ENCODE measurements around the gene FXYD4. TPM values are rescaled to one million over a fixed set of nuclear protein-coding genes. Genes with fewer than 3 reads are reported as not detected.

Gene FXYD4
- total RNA-seq, 1 experiment from 2014 or later: not detected

GRCh38 chr10:43376046-43376635 is 4.7 kb downstream of the FXYD4 start:
- DNase-seq (no peak), ATAC-seq (no peak)
- Histone ChIP-seq H3K36me3 (ENCODE audit: low read depth, low read length) (no peaks in the 10 kb centered on the region), H3K27me3 (ENCODE audit: low read length) (no peaks in the 10 kb centered on the region), H3K4me2 (ENCODE audit: low read length) (no peak overlapping the region), H3K9me2 (replicated peaks; ENCODE audit: low read length) (no peaks in the 10 kb centered on the region), H3K4me3 (ENCODE audit: low read length) (no peak overlapping the region), H3K9ac (ENCODE audit: low read length) (no peak overlapping the region), H3K9me3 (ENCODE audit: low read length) (no peaks in the 10 kb centered on the region), H3K27ac (ENCODE audit: low read length) (no peak overlapping the region), H4K20me1 (ENCODE audit: low read length) (no peaks in the 10 kb centered on the region), H3F3A (ENCODE audit: low read length, unreplicated experiment) (no peaks in the 10 kb centered on the region), H3K4me1 (ENCODE audit: insufficient read depth, low read length) (no peaks in the 10 kb centered on the region), H2AFZ (ENCODE audit: low read length) (no peak overlapping the region), H3K79me2 (ENCODE audit: low read length) (no peaks in the 10 kb centered on the region)
- BruUV-seq (replicated peaks): no TSS peak
- intact Hi-C loops (cut with micrococcal nuclease): no loop called here
- POLR2A ChIA-PET (ENCODE audit: unreplicated experiment): no interaction called here
- CTCF ChIA-PET: no interaction called here
- TF ChIP-seq EZH2 (IDR thresholded peaks at IDR 0.05; ENCODE audit: low read length, unreplicated experiment) (no peak), EZH2phosphoT487 (IDR thresholded peaks at IDR 0.05; ENCODE audit: borderline replicate concordance, low read length) (no peak)
- TF ChIP-seq, protein P1, sequence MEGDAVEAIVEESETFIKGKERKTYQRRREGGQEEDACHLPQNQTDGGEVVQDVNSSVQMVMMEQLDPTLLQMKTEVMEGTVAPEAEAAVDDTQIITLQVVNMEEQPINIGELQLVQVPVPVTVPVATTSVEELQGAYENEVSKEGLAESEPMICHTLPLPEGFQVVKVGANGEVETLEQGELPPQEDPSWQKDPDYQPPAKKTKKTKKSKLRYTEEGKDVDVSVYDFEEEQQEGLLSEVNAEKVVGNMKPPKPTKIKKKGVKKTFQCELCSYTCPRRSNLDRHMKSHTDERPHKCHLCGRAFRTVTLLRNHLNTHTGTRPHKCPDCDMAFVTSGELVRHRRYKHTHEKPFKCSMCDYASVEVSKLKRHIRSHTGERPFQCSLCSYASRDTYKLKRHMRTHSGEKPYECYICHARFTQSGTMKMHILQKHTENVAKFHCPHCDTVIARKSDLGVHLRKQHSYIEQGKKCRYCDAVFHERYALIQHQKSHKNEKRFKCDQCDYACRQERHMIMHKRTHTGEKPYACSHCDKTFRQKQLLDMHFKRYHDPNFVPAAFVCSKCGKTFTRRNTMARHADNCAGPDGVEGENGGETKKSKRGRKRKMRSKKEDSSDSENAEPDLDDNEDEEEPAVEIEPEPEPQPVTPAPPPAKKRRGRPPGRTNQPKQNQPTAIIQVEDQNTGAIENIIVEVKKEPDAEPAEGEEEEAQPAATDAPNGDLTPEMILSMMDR (conservative IDR thresholded peaks at IDR 0.05; ENCODE audit: low read depth, low read length): no peak

DNA sequence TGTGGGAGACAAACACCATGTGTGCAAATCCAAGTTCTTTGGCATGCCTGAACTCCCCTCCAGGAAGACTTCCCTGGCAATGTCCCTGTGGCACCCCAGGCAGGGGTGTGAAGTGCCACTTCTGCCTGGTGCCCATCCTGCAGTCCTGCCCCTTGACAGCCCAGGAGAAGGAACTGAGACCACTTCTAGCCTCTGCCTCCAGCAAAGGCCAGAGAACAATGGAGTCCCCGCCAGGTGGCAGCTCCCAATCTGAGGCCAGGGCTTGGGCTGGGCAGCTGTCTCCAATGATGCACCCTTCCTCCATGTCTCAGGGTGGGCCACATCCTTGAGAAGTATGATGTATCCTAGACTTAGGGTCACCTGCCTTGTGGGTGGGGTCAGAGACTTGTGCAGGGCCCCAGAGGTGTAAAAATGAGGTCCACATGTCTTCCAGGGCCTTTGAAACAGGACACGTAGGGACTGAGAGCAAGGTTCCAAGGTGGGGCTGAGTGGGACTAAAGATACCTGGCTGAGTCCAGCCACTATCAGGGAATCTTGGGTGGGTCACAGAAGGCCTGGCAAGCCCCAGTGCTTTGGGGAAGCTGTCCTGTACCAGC is 5.5 kb downstream of the FXYD4 start:
- no peaks in the 10 kb centered on the region for H3K27me3 ChIP-seq (ENCODE audit: low read length)
- H3K9me2 ChIP-seq (replicated peaks; ENCODE audit: low read length): no peaks in the 10 kb centered on the region
- ChIA-PET CTCF (no interaction called here), POLR2A (ENCODE audit: unreplicated experiment) (no interaction called here)
- no peaks in the 10 kb centered on the region for H3K4me1 ChIP-seq (ENCODE audit: insufficient read depth, low read length)
- DNase-seq (no peak), ATAC-seq (no peak)
- H2AFZ ChIP-seq (ENCODE audit: low read length): no peak overlapping the region
- H3K79me2 ChIP-seq (ENCODE audit: low read length): no peaks in the 10 kb centered on the region
- no TSS peak for BruUV-seq (replicated peaks)
- H3K9me3 ChIP-seq (ENCODE audit: low read length): no peaks in the 10 kb centered on the region
- TF ChIP-seq EZH2 (IDR thresholded peaks at IDR 0.05; ENCODE audit: low read length, unreplicated experiment) (no peak), EZH2phosphoT487 (IDR thresholded peaks at IDR 0.05; ENCODE audit: borderline replicate concordance, low read length) (no peak)
- TF ChIP-seq, protein P1 (conservative IDR thresholded peaks at IDR 0.05; ENCODE audit: low read depth, low read length): no peak
- H3K36me3 ChIP-seq (ENCODE audit: low read depth, low read length): no peaks in the 10 kb centered on the region
- H3K9ac ChIP-seq (ENCODE audit: low read length): no peak overlapping the region
- H3K27ac ChIP-seq (ENCODE audit: low read length): no peak overlapping the region
- no peak overlapping the region for H3K4me2 ChIP-seq (ENCODE audit: low read length)
- intact Hi-C loops (cut with micrococcal nuclease): no loop called here
- H3K4me3 ChIP-seq (ENCODE audit: low read length): no peak overlapping the region
- H4K20me1 ChIP-seq (ENCODE audit: low read length): no peaks in the 10 kb centered on the region
- H3F3A ChIP-seq (ENCODE audit: low read length, unreplicated experiment): no peaks in the 10 kb centered on the region

GRCh38 chr10:43377424-43377883 is 6.0 kb downstream of the FXYD4 start:
- no peaks in the 10 kb centered on the region for H3K27me3 ChIP-seq (ENCODE audit: low read length)
- H3K9me2 ChIP-seq (replicated peaks; ENCODE audit: low read length): no peaks in the 10 kb centered on the region
- H3K27ac ChIP-seq (ENCODE audit: low read length): no peak overlapping the region
- TF ChIP-seq EZH2 (IDR thresholded peaks at IDR 0.05; ENCODE audit: low read length, unreplicated experiment) (no peak), EZH2phosphoT487 (IDR thresholded peaks at IDR 0.05; ENCODE audit: borderline replicate concordance, low read length) (no peak)
- TF ChIP-seq, protein P1 (conservative IDR thresholded peaks at IDR 0.05; ENCODE audit: low read depth, low read length): 0 out of 2 replicates have a peak, but pooled peaks have one; percentile 23
- ATAC-seq (peak; percentile 33; the same call in 1 of the 2 replicates), DNase-seq (peak; percentile 32)
- no peaks in the 10 kb centered on the region for H3K9me3 ChIP-seq (ENCODE audit: low read length)
- H3K4me1 ChIP-seq (ENCODE audit: insufficient read depth, low read length): no peaks in the 10 kb centered on the region
- BruUV-seq (replicated peaks): no TSS peak
- H4K20me1 ChIP-seq (ENCODE audit: low read length): no peaks in the 10 kb centered on the region
- H3K4me2 ChIP-seq (ENCODE audit: low read length): no peak overlapping the region
- CTCF ChIA-PET: no interaction called here
- intact Hi-C loops (cut with micrococcal nuclease): no loop called here
- H3K9ac ChIP-seq (ENCODE audit: low read length): no peak overlapping the region
- POLR2A ChIA-PET (ENCODE audit: unreplicated experiment): no interaction called here
- H2AFZ ChIP-seq (ENCODE audit: low read length): no peak overlapping the region
- H3F3A ChIP-seq (ENCODE audit: low read length, unreplicated experiment): no peaks in the 10 kb centered on the region
- H3K36me3 ChIP-seq (ENCODE audit: low read depth, low read length): no peaks in the 10 kb centered on the region
- H3K4me3 ChIP-seq (ENCODE audit: low read length): no peak overlapping the region
- H3K79me2 ChIP-seq (ENCODE audit: low read length): no peaks in the 10 kb centered on the region
